H7 (cell line): ENCODE data around the gene HS6ST3. TPM values are rescaled to one million over a fixed set of nuclear protein-coding genes. Genes with fewer than 3 reads are reported as not detected.
A peak's percentile ranks its signal among the peaks of the same experiment; 100 is the strongest.
"Not testable (repeated sequence)": the region's sequence is repeated elsewhere in the genome, so short reads cannot be mapped to it uniquely, and the experiment has no call there.

ENCODE experiments used
- DNase-seq: peaks from one replicate; pipeline ENCODE4 v3.0.0; 2012
- H3K27me3 ChIP-seq: 2 replicates; pipeline ENCODE4 v1.6.0; 2011; ENCODE audit warnings: mild to moderate bottlenecking, low read length; ENCODE audit not compliant: control insufficient read depth, insufficient read depth
- H3K36me3 ChIP-seq: replicated peaks from 2 replicates; pipeline ENCODE4 v1.5.1; 2011; ENCODE audit warnings: low read length; ENCODE audit not compliant: control insufficient read depth, insufficient read depth
- H3K4me3 ChIP-seq: 2 replicates; pipeline ENCODE4 v1.5.1; 2011; ENCODE audit warnings: low read depth, mild to moderate bottlenecking, control low read depth, low read length, moderate library complexity; ENCODE audit not compliant: insufficient read depth
- total RNA-seq: library from RNA; depleted of rRNA; stranded (reverse); fragments of >200 nt; shearing (Covaris generic); gene quantifications from 2 replicates; pipeline ENCODE4 v1.2.3, GENCODE V29; 2014

Gene HS6ST3
- total RNA-seq, 1 experiment from 2014 or later: 0.21 TPM

- Histone ChIP-seq H3K4me3 (no peak overlapping the region), H3K36me3 (no peaks in the 10 kb centered on the region), H3K27me3 (no peaks in the 10 kb centered on the region)
- DNase-seq: no peak
These were observed 9.2 kb upstream of the HS6ST3 start for GRCh38 chr13:96080676-96081075.

GRCh38 chr13:96081888-96082287 is 8.0 kb upstream of the HS6ST3 start:
- no peak for DNase-seq
- H3K27me3 ChIP-seq: no peaks in the 10 kb centered on the region
- H3K36me3 ChIP-seq: no peaks in the 10 kb centered on the region
- no peak overlapping the region for H3K4me3 ChIP-seq

- H3K4me3 ChIP-seq: no peak overlapping the region
- DNase-seq: no peak
- no peaks in the 10 kb centered on the region for H3K27me3 ChIP-seq
- no peaks in the 10 kb centered on the region for H3K36me3 ChIP-seq
These were observed 7.3 kb upstream of the HS6ST3 start for GRCh38 chr13:96082640-96083039.

- no peak for DNase-seq
- Histone ChIP-seq H3K27me3 (peaks cover 36% of the 10 kb centered on the region), H3K36me3 (no peaks in the 10 kb centered on the region), H3K4me3 (no peak overlapping the region)
These were observed 3.2 kb upstream of the HS6ST3 start for GRCh38 chr13:96086736-96087135.

- Histone ChIP-seq H3K27me3 (peaks cover 59% of the 10 kb centered on the region), H3K4me3 (no peak overlapping the region), H3K36me3 (no peaks in the 10 kb centered on the region)
- no peak for DNase-seq
These were observed 768 bp upstream of the HS6ST3 start for GRCh38 chr13:96089139-96089538.

- DNase-seq: peak; percentile 82
- Histone ChIP-seq H3K36me3 (no peaks in the 10 kb centered on the region), H3K27me3 (peaks cover 63% of the 10 kb centered on the region), H3K4me3 (peak overlapping the region; percentile 55)
These were observed 564 bp downstream of the HS6ST3 start for GRCh38 chr13:96090240-96091101.

GRCh38 chr13:96091164-96092117 is 1.5 kb downstream of the HS6ST3 start:
- Histone ChIP-seq H3K4me3 (peak overlapping the region; percentile 44), H3K36me3 (no peaks in the 10 kb centered on the region), H3K27me3 (peaks cover 63% of the 10 kb centered on the region)
- DNase-seq: peak; percentile 66

- DNase-seq: no peak
- H3K4me3 ChIP-seq: no peak overlapping the region
- no peaks in the 10 kb centered on the region for H3K36me3 ChIP-seq
- peaks cover 55% of the 10 kb centered on the region for H3K27me3 ChIP-seq
These were observed 3.5 kb downstream of the HS6ST3 start for GRCh38 chr13:96093296-96094006.

GRCh38 chr13:96100457-96101220 is 10.7 kb downstream of the HS6ST3 start:
- no peaks in the 10 kb centered on the region for H3K27me3 ChIP-seq
- DNase-seq: no peak

GRCh38 chr13:96104516-96104915 is 14.6 kb downstream of the HS6ST3 start:
- no peaks in the 10 kb centered on the region for H3K36me3 ChIP-seq
- no peak for DNase-seq
- H3K4me3 ChIP-seq: no peak overlapping the region
- no peaks in the 10 kb centered on the region for H3K27me3 ChIP-seq

More at GRCh38 chr13:96100457-96101220, 10.7 kb downstream of the HS6ST3 start:
- Histone ChIP-seq H3K4me3 (no peak overlapping the region), H3K36me3 (no peaks in the 10 kb centered on the region)

- not testable (repeated sequence) for H3K36me3 ChIP-seq, H3K27me3 ChIP-seq, DNase-seq, H3K4me3 ChIP-seq
These were observed 18.2 kb downstream of the HS6ST3 start for GRCh38 chr13:96108072-96108471.

GRCh38 chr13:96109125-96109524 is 19.2 kb downstream of the HS6ST3 start:
- no peaks in the 10 kb centered on the region for H3K36me3 ChIP-seq
- no peaks in the 10 kb centered on the region for H3K27me3 ChIP-seq
- no peak for DNase-seq
- H3K4me3 ChIP-seq: no peak overlapping the region

- DNase-seq: no peak
- no peaks in the 10 kb centered on the region for H3K27me3 ChIP-seq
- H3K36me3 ChIP-seq: no peaks in the 10 kb centered on the region
- no peak overlapping the region for H3K4me3 ChIP-seq
These were observed 23.0 kb downstream of the HS6ST3 start for GRCh38 chr13:96112936-96113335.

GRCh38 chr13:96115368-96115767 is 25.5 kb downstream of the HS6ST3 start:
- not testable (repeated sequence) for H3K27me3 ChIP-seq, H3K36me3 ChIP-seq, DNase-seq, H3K4me3 ChIP-seq
